GM18907 (cell line): ENCODE measurements around the gene ZBTB24.
"Not testable (repeated sequence)": the region's sequence is repeated elsewhere in the genome, so short reads cannot be mapped to it uniquely, and the experiment has no call there.

Experiments used
- ATAC-seq: cut with Tn5 transposase; IDR thresholded peaks from one replicate; pipeline ENCODE4 v1.9.1; 2021; ENCODE audit warnings: mild to moderate bottlenecking, moderate library complexity; ENCODE audit not compliant: unreplicated experiment

ZBTB24 gene

DNA sequence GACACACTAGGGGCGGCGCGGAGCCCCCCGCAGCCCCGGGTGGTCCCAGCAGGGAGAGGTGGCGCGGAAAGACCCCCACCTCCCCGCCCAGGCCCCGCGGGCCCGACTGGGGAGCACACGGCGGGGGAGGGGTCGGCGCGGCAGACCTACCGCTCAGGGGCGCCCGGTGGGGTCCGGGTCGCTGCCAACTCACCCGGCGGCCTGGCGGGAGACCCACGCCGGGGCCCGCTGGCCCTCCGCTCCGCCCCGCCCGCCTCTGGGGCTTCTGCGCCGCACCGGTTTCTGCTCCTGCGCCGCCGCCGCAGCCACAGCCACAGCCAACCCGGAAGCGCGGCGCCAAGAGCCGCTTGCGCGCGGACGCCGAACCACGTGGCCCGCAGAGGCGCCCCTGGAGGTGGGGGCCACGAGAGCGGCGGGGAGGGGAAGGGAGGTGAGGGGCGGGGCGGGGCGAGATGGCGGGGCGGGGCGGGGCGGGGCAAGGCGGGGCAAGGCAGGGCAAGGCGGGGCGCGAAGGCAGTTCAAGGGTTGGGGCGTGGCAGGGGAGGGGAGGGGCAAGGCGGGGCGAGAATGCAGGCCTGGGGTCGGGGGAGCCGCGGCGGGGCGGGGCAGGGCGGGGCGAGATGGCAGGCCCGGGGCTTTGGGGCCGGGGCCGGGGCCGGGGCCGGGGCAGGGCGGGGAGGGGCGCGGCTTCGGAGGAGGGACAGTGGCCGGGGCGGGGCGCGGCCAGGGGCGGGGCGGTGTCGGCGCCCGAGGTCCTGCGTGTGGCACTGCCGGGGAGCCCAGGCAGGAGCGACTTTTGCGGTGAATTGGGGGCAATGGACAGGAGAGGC lies at the start of gene ZBTB24:
TSS of gene ZBTB24 (minus strand) at position 315 of the 830 bp plus-strand sequence. CDS start 1,193 bp downstream, outside the sequence.
- peak; percentile 85 for ATAC-seq

DNA sequence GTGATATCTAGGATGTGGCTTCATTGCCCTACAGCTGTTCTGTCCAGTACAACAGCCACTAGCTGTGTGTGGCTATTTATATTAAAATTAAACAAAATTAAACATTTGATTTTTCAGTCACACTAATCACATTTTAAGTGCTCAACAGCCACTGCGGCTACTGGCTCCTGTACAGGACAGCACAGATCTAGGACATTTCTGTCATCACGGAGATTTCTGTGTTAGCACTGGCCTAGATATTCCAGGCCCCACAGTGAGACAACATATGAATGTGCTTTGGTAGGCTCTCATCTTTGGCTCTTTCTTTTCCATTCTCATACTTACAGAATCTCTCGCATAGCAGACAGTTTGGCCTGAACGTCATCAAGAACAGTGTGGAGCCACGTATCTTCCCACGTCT lies 48.4 kb upstream of the ZBTB24 start:
- ATAC-seq = no peak

DNA sequence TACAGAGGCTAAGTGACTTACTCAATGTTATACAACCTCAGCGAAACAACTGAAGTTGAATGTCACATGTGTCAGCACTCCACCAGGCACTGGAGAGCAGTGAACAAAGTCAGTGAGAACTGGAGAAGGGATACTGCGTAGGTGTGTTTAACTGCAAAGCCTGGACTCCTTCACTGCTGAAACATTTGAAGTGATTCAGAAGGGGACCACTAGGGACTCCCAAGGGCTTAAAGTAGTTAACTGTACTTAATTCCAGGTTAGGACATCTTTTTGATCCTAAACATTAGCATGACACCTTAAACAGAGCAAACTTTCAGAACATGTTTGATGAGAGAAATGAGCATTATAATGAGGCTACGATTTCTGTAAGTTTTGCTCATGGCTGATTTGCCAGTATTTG lies 45.0 kb upstream of the ZBTB24 start:
- no peak for ATAC-seq

DNA sequence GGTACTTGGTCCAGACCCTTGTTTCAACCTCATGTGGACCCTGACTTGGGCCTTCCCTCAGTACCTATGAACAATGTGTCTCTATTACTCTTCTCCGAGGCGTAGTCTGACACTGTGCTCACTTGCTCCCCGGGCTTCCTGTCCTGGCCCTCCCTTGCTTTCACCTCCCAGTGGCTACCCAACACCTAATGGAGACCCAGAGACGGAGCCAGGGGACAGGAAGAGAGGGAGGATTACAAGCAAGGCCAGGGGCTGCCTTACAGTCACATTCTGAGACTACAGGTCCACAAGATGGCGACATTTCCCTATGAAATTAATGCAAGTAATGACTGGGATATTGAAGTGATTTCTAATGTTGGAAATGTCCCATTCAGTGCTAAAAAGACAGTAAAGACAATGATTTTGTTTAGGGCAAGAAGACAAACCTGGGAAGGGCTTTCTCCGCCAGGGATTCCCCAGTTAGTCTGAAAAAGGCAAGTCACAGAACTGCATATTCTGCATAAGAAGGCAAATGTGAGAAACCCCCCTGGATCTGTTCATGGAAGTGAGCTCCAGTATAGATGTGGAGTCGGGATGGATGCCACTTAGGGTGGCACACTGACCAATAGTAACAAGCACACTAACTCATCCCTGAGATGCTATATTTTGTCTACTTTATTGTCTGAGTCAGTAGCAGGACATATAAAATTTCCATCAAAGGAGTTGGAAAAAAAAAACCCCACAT lies 44.0 kb upstream of the ZBTB24 start:
- peak; percentile 60 for ATAC-seq

GRCh38 chr6:109524129-109524528 lies 41.1 kb upstream of the ZBTB24 start:
- no peak for ATAC-seq

GRCh38 chr6:109523478-109523877 lies 40.5 kb upstream of the ZBTB24 start:
- ATAC-seq = no peak

GRCh38 chr6:109521080-109521479 lies 38.1 kb upstream of the ZBTB24 start:
- no peak for ATAC-seq

DNA sequence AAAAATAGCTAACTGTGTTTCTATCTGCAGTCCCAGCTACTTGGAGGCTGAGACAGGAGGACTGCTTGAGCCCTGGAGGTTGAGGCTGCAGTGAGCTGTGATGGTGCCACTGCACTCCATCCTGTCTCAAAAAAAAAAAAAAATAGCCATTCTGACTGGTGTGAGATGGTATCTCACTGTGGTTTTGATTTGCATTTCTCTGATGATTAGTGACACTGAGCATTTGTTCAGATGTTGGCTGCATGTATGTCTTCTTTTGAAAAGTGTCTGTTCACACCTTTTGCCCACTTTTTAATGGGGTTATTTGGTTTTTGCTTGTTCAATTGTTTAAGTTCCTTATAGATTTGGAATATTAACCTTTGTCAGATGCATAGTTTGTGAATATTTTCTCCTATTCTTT lies 36.6 kb upstream of the ZBTB24 start:
- ATAC-seq = not testable (repeated sequence)

DNA sequence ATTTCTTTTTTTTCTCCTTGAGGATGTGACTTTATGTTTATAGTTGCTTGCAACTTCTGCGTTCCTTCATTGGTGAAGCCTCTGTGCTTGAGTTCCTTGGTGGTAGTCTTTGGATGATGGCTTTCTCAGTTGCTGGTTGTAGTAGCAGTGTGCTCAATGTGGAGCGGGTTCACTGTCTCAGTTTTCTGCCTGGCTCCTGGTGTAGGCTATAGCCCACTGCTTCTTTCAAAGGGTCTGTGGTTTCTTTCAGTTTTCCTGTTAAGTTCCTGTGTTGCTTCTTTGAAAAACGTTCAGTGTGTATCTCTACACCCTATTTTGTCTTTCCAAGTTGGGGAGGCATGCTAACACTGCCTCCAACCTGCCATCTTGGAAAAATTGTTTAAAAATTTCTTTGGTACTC lies 33.9 kb upstream of the ZBTB24 start:
- no peak for ATAC-seq

- no peak for ATAC-seq
These were observed 32.9 kb upstream of the ZBTB24 start for GRCh38 chr6:109515781-109516409.

- no peak for ATAC-seq
These were observed 31.9 kb upstream of the ZBTB24 start for GRCh38 chr6:109514946-109515345.

- ATAC-seq = no peak
These were observed 30.6 kb upstream of the ZBTB24 start for GRCh38 chr6:109513571-109514071.

GRCh38 chr6:109512271-109512817 lies 29.3 kb upstream of the ZBTB24 start:
- no peak for ATAC-seq

GRCh38 chr6:109511832-109512231 lies 28.8 kb upstream of the ZBTB24 start:
- ATAC-seq = no peak

DNA sequence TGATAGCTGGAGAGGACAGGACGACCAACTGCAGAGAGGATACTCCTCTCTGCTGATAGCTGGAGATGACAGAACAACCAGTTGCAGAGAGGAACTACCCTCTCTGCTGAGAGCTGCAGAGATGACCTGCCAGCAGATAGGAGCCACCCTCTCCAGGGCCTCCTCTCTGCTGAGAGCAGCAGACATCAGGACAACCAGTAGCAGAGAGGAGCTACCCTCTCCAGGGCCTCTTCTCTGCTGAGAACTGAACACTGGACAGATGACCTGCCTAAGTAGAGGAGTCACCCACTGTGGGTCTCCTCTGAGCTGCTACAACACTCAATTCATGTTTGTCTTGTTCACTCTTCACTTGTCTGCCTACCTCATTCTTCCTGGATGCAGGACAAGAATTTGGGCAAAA lies 27.3 kb upstream of the ZBTB24 start:
- no peak for ATAC-seq

DNA sequence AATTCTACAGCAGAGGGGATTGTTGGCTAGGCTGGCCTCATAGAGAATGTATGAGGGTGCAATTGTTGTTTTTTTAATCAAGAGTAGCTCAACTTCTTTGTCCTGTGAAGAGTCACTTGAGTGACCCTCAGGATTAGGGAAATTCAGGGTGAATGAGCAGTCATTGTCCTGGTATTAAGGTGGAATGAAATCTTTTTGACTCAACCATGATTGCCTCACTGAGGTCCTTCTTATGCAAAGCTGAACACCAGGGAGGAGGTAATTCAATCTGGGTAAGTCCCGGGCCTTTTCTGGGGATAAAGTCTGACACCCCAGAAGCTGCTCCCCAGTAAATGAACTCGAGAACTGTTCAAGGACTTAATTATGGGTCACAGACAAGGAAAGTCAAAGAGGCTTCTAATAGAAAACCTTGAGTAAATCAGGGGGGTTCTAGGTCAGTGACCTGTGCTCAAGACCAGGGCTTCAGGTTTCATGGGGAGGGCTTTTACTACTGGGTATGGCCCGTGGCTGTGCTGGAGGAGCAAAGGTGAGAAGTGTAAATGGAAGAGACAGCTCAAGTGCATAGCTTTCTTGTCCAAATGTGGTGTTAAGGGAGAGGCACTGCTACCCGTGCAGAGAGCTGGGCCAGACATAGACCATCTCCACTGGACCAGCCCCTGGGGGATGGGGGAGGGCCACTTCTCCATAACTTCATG lies 25.3 kb upstream of the ZBTB24 start:
- ATAC-seq = no peak

GRCh38 chr6:109507490-109508072 lies 24.6 kb upstream of the ZBTB24 start:
- no peak for ATAC-seq

DNA sequence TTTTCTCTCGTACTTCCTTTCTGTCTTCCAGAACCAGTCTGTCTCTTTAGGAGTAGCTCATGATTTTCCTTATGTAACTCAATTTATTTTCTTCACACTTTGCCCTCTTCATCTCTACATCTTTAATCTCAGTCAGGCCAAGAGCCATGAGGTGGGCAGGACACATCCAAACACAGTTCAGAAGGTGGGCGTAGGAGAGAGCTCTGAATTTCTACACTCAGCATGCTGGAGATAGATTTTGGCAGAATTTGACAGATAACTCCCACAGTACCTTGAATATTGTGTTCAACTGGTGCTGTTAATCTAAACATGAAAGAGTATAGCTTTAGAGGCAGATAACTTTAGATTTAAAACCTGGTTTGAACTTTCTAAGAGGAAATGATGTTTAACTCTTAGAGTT lies 23.8 kb upstream of the ZBTB24 start:
- ATAC-seq = no peak

- ATAC-seq = no peak
These were observed 23.3 kb upstream of the ZBTB24 start for GRCh38 chr6:109506314-109506713.
